Activated gamma-delta T cell (primary cell): ENCODE results near the gene SH3D19.

Experiments used
- DNase-seq: peaks from one replicate; lab custom pipeline; 2025; lab: John Stamatoyannopoulos, UW
- total RNA-seq, 2 donors: gene quantifications; one replicate each; lab custom pipeline; 2026; lab: John Stamatoyannopoulos, UW

SH3D19 gene, protein sequence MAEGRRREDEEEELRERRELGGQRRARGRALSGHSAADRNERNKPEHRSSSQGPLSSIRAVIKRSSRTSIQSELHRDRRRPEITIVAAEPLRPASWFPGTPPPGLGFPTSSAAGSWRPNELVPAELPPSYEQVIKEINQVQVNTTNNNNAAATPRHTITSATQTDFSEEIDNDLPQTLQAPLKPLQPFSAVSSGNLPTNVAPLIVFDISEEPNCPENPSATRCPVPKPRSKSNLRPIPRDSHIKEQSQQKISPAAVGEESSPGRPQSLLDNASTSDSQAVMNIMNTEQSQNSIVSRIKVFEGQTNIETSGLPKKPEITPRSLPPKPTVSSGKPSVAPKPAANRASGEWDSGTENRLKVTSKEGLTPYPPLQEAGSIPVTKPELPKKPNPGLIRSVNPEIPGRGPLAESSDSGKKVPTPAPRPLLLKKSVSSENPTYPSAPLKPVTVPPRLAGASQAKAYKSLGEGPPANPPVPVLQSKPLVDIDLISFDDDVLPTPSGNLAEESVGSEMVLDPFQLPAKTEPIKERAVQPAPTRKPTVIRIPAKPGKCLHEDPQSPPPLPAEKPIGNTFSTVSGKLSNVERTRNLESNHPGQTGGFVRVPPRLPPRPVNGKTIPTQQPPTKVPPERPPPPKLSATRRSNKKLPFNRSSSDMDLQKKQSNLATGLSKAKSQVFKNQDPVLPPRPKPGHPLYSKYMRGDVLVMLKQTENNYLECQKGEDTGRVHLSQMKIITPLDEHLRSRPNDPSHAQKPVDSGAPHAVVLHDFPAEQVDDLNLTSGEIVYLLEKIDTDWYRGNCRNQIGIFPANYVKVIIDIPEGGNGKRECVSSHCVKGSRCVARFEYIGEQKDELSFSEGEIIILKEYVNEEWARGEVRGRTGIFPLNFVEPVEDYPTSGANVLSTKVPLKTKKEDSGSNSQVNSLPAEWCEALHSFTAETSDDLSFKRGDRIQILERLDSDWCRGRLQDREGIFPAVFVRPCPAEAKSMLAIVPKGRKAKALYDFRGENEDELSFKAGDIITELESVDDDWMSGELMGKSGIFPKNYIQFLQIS
- 0.31 to 0.57 reads per million in 2 donors for total RNA-seq

DNA sequence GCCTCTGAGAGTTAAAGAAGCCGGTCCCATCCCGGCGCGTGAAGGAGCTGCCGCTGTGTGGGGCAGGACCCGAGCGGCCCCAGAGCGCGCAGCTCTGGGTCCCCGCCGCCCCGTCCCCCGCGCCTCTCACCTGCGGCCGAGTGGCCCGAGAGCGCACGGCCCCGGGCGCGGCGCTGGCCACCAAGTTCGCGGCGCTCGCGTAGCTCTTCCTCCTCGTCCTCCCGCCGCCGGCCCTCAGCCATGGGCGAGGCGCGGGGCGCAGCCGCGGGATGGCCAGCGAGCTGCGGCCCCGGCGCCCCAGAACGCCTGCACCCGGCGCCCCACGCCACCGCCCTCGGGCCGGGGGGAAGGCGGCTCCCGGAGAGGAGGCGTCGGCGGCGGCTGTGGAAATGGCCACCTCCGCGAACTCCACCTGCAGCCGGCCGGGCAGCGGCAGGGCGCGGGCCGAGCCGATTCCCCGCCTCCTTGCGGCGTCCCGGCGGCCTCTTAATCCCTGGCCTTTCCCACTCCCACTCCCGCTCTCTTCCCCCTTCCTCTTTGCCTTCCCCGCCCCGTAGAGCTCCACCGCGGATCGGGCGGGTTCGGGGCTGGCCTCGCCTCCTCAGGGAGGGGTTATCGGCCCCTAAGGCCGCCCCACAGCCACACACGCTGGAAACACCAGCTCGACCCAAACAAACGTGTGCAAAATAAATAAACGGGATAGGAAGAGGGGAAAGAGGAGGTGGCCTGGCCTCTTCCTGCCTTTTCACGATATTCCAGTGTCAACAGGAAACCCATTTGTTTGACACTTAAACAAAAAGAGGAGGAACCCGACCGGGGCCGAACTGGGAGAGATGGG is at the start of gene SH3D19:
TSS of gene SH3D19 (minus strand) at position 495 of the 838 bp plus-strand sequence. CDS start at position 242, 253 bp downstream.
- no peak for DNase-seq

DNA sequence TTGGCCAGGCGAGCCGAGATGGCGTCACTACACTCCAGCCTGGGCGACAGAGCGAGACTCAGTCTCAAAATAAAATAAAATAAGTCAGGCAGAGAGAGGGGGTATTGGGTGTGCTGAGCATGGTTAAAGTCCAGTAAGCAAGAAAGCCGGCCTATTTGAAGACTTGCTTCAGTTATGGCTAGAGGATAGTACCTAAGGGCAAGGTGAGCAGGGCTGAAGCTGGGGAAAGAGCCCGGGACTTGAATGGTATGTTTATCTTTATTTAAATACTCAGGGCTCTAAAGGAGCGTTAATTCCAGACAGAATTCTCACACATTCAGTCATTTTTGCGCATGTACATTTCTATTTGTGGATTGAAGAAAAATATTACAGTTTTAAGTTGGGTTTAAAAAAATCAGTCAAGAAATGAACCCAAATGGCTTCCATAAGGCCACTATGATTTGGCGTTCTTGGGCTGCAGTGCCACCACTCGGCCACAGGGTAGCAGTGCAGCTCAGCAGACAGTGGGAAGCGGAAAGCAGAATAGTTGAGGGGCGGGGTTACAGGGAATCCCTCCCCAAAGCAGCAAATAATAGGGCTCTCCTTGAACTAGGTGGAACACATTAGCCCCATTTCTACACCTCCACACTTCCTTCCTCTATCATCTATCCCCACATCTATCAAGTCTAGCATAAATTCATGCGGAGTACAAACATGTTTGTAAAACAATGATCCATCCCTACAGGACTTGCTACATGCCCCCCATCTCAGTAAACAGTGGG is 37.2 kb upstream of the SH3D19 start:
- no peak for DNase-seq

DNA sequence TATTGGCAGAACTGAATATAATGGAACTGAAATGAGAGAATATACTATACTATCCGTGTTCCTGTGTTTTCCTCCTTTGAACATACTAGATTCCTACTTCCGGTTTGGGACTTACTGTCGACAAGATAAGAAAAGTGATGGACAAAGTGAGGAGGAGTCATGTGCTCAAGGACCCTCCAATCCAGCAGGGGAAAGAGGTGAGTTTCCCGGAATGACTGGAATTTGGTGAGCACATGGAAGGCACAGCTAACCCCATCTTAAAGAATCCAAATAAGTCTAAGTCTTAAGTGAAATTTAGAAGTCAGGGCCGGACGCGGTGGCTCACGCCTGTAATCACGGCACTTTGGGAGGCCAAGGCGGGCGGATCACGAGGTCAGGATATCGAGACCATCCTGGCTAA is 36.6 kb upstream of the SH3D19 start:
- DNase-seq: no peak

- no peak for DNase-seq
Observed at GRCh38 chr4:151361126-151361525, 35.7 kb upstream of the SH3D19 start.

- no peak for DNase-seq
Observed at GRCh38 chr4:151359576-151359975, 34.2 kb upstream of the SH3D19 start.

DNA sequence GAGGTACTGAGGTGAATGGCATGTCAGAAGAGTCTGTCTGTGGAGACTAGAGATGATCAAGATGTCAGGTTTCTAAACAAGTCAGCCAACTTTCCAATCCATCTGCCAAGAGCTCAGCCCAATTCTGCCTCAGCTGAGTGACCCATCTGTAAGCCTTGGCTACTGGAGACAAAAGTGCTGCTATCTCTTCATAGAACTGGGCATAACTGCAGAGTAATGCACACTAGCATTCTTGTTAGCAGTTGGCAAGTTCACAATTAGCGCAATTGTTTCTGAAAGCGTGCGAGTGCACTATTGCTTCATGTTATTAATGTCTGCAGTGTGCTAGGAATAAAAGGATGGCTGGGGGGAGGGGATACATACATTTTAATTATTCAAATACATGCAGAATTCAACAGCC is 32.9 kb upstream of the SH3D19 start:
- no peak for DNase-seq

DNA sequence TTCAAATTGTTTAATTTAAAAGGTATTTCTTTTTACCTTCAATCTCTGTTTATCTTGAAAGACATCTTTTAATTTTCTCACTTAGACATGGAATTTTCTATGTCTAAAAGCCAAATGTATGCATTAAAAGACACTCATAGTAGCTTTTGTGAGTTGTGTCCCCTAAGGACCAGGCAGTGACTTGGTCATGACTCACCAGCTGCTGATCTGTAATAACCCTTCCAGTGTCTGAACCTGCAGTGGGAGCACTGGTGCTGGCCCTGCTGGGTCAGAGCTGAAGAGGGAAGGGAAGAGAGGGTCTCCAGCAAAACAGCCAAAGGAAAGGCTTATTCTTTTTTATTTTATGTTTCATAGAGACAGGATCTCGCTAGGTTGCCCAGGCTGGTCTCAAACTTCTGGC is 31.1 kb upstream of the SH3D19 start:
- DNase-seq: no peak

DNA sequence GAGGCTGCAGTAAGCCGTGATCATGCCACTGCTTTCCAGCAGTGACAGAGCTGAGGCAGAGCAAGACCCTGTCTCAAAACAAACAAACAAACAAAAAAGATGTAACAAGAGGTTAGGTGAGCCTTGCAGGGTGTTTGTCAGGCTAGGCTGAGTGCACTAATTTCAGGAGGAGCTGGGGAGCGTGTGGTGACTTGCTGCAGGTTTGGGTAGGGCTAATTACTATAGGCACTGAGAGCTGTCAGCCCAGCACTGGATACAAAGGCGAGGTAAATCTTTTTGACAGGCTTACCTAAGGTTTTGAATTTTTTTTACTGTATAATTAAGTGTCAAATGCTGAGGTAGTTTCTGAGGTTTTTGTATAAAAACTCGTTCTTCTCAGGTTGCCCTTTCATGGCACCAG is 29.8 kb upstream of the SH3D19 start:
- DNase-seq: no peak

DNA sequence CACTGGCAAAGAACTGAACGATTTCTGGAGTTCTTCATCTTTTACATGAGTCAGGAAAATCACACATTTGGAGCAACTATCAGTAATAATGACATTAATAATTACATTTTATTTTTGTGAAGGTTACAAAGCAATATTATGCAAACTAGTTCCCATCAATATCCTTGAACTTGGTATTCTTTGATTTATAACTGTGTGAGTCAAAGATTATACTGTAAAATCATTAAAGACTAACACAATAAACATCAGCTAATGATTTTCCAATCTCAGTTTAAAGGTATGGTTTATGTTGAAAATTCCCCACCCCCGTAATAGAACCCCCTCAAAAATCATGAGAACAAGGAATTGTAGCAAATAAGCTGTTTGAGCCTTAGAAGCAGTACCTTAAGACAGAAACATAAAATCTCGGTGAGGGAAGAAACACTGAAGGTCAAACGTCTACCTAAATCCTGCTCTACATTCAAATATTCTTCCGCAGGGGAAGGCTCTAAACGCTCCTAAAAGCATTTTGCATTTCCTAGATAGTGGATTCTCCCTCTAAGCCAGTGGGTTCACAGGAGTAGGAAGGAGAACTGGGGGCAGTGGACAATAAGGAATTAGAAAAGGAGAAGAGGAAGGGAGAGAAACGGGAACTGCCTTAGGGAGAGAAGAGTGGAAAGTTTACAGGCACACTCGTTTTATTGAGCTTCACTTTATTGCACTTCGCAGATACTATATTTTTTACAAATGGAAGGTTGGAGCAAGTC is 22.3 kb upstream of the SH3D19 start:
- no peak for DNase-seq

DNA sequence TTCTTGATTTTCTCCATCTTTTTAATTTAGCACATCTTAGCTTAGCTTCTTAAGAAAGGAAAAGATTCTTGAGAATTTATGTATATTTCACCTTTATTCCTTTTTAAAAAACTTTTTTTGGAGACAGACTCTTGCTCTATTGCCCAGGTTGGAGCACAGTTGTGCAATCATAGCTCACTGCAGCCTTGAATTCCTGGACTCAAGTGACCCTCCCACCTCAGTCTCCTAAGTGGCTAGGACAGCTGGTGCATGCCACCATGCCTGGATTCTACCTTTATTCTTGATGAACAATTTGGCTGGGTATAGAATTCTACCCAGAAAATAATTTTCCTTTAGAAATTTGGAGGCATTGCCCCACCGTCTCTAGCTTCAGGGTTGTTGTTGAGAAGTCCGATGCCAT is 19.5 kb upstream of the SH3D19 start:
- no peak for DNase-seq

DNA sequence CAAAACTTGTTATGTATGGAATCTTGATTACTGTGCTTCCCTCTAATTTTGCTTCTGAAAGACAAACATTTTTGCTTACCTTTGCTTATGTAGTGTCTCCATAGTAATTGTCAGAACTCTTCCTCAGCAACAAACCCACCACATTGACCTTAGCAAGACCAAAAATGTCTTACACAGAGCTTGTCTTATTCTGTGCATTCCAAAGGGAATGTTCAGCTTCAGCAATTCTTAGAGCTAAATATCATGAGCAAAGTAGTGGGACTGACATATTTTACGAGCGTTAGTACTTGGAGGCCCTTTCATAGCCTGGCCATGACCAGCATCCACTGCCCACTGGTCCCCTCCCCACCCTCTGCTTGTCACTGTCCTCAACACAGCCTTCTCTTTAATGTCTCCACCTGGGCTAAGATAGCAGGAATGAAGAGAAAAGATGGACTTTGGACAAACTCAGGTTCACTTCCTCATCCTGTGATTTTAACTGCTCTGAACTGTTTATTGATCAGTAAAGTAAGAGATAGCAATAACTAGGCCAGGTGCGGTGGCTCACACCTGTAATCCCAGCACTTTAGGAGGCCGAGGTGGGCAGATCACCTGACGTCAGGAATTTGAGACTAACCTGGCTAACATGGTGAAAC is 15.5 kb upstream of the SH3D19 start:
- DNase-seq: no peak

GRCh38 chr4:151339467-151339866 is 14.1 kb upstream of the SH3D19 start:
- no peak for DNase-seq

DNA sequence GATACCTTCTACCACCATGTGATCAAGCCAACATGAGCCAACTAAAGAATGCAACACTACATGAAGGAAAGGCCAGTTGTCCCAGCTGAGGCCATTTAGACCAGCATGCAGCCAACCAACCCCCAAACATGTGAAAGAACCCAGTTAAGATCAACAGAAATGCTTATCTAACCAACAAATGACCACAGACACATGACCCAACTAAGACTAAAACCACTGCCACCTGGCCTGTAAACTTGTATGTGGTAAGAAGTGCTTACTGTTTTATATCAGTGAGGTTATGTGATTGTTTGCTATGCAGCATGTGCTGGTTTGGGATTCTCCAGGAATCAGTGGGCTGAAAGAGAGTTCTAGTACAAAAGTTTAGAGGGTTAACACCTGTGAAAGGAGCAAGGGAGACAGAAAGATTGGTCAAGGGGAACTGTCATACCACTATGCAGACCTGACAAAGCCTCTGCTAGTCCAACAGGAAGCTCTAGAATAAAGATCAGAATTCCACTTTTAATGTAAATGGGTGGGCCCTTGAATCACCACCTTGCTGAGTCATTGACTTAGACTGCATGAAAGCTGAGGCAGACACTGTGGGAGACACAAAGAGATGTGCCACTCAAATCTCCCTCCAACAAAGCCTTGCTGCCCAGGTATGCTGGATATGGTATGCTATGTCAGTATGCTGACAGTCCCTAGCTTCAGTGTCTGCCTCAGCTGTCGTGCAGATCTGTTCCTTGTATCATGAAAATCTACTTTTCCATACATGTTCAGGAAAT is 6.1 kb upstream of the SH3D19 start:
- no peak for DNase-seq

- DNase-seq: no peak
Observed at GRCh38 chr4:151329217-151330007, 4.0 kb upstream of the SH3D19 start.

DNA sequence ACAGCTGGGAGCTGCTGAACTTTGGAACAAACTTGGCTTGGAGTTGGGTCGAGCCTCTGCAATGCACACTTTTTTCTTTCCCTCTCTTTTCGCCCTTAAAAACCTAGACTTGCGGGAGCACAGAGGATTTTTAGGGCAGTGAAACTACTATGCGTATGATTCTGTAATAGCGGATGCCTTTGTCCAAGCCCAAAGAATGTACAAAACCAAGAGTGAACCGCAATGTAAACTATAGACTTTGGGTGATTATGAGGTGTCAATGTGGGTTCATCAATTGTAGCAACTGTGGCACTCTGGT is 493 bp upstream of the SH3D19 start:
- no peak for DNase-seq

DNA sequence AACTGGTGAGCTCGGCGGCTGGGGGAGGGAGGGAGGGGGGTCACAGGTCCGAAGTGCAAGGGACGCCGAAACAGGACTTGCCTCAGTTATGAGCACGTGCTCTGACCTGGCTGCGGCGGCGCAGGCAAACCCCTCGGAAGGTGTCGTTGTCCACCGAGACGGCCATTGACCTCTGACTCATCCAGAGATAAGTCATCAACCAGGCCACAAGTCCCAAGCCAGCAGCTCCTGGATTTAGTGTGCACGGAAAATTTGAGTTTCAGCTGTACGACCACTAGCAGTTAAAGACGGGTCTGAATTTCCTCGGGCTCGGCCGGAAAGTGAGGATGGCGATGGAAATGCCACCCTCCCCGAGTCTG is 674 bp downstream of the SH3D19 start:
- no peak for DNase-seq

GRCh38 chr4:151324124-151324751 is 1.2 kb downstream of the SH3D19 start:
- DNase-seq: no peak

DNA sequence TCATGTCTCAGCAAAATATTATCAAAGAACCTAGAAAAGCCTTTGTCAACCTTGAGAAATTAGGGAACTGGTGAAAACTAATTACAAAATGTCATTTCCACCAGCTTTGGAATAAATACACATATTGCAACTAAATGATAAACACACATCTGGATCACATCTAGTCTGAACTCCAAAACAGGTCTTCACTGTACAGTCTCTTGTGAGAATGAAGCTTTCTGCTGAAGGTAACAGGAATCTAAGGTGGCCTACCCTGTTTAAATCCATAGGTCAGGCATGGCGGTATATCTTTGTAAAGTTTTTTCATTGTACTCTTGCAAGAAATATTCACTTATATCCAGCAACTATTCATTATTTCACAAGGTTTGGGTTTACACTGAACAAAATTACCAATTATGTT is 1.7 kb downstream of the SH3D19 start:
- DNase-seq: no peak
